Neural progenitor cell (in vitro differentiated cells): ENCODE measurements around the gene ANO2. TPM values are rescaled to one million over a fixed set of nuclear protein-coding genes. Genes with fewer than 3 reads are reported as not detected.

Experiments
- DNase-seq: peaks from one replicate; pipeline ENCODE4 v3.0.0-alpha.2; 2016; ENCODE audit warnings: low spot score
- H2AFZ ChIP-seq: fragments of 200-600 bp; sonication (generic); replicated peaks from 2 replicates; pipeline ENCODE4 v1.6.1; 2016; ENCODE audit warnings: antibody characterized with exemption
- H3F3A ChIP-seq: fragments of 200-600 bp; sonication (generic); 2 replicates; pipeline ENCODE4 v1.6.1; 2016; ENCODE audit warnings: antibody characterized with exemption, low read depth
- H3K27ac ChIP-seq: fragments of 200-600 bp; sonication (generic); 2 replicates; pipeline ENCODE4 v1.5.1; 2016; ENCODE audit warnings: mild to moderate bottlenecking
- H3K27me3 ChIP-seq: fragments of 200-600 bp; sonication (generic); 2 replicates; pipeline ENCODE4 v1.6.1; 2016; ENCODE audit warnings: mild to moderate bottlenecking, moderate library complexity
- H3K36me3 ChIP-seq: fragments of 200-600 bp; sonication (generic); 2 replicates; pipeline ENCODE4 v1.5.1; 2016
- H3K4me1 ChIP-seq: fragments of 200-600 bp; sonication (generic); 2 replicates; pipeline ENCODE4 v1.6.1; 2016; ENCODE audit warnings: mixed run types
- H3K4me2 ChIP-seq: fragments of 200-600 bp; sonication (generic); 2 replicates; pipeline ENCODE4 v1.6.1; 2016
- H3K4me3 ChIP-seq: fragments of 200-600 bp; sonication (generic); 2 replicates; pipeline ENCODE4 v1.5.1; 2016
- H3K79me2 ChIP-seq: fragments of 200-600 bp; sonication (generic); 2 replicates; pipeline ENCODE4 v1.6.1; 2016; ENCODE audit warnings: low read depth
- H3K9ac ChIP-seq: fragments of 200-600 bp; sonication (generic); 2 replicates; pipeline ENCODE4 v1.6.1; 2016
- H3K9me3 ChIP-seq: fragments of 200-600 bp; sonication (generic); 2 replicates; pipeline ENCODE4 v1.5.1; 2016; ENCODE audit warnings: low read depth
- H4K20me1 ChIP-seq: fragments of 200-600 bp; sonication (generic); 2 replicates; pipeline ENCODE4 v1.6.1; 2016; ENCODE audit warnings: low read depth
- H3K27ac Mint-ChIP-seq: 3 replicates; pipeline ENCODE4 v1.8.0; 2021; ENCODE audit warnings: mixed read lengths
- H3K27me3 Mint-ChIP-seq: 2 replicates; pipeline ENCODE4 v1.8.0; 2022; ENCODE audit warnings: low read depth, mild to moderate bottlenecking, inconsistent platforms, moderate library complexity, mixed read lengths; ENCODE audit not compliant: insufficient read depth
- H3K36me3 Mint-ChIP-seq: 3 replicates; pipeline ENCODE4 v1.8.0; 2021; ENCODE audit warnings: mixed read lengths
- H3K4me1 Mint-ChIP-seq: 3 replicates; pipeline ENCODE4 v1.8.0; 2021; ENCODE audit warnings: mixed read lengths
- H3K4me3 Mint-ChIP-seq: 3 replicates; pipeline ENCODE4 v1.8.0; 2021; ENCODE audit warnings: mild to moderate bottlenecking, moderate library complexity, mixed read lengths
- H3K9me3 Mint-ChIP-seq: 3 replicates; pipeline ENCODE4 v1.8.0; 2020; ENCODE audit warnings: mixed read lengths
- CTCF ChIP-seq: fragments of 200-600 bp; sonication (generic); IDR thresholded peaks from 2 replicates; pipeline ENCODE4 v1.5.1; 2017; ENCODE audit warnings: antibody characterized with exemption, mild to moderate bottlenecking
- EZH2 ChIP-seq: fragments of 200-600 bp; sonication (generic); IDR thresholded peaks from 2 replicates; pipeline ENCODE4 v1.6.1; 2017; ENCODE audit warnings: antibody characterized with exemption, mild to moderate bottlenecking, moderate library complexity
- EZH2phosphoT487 ChIP-seq: fragments of 200-600 bp; sonication (generic); IDR thresholded peaks from 2 replicates; pipeline ENCODE4 v1.6.1; 2017; ENCODE audit warnings: antibody characterized with exemption
- total RNA-seq: library from RNA; depleted of rRNA; stranded (reverse); fragments of >200 nt; gene quantifications from 2 replicates; pipeline ENCODE4 v1.2.3, GENCODE V29; 2015; ENCODE audit warnings: low replicate concordance

Gene ANO2
- total RNA-seq, 1 donor from 2014 or later, result 4.8 TPM

GRCh38 chr12:5615760-5616159, 329.3 kb downstream of the ANO2 start:
- H3F3A ChIP-seq, result peaks cover 5% of the 10 kb centered on the region
- Mint-ChIP-seq H3K36me3 (no peaks in the 10 kb centered on the region), H3K9me3 (peaks cover 2% of the 10 kb centered on the region), H3K4me1 (no peaks in the 10 kb centered on the region), H3K27ac (no peak overlapping the region), H3K27me3 (peaks cover 3% of the 10 kb centered on the region), H3K4me3 (no peak overlapping the region)
- H2AFZ ChIP-seq, result no peak overlapping the region
- no peaks in the 10 kb centered on the region for H3K79me2 ChIP-seq
- H3K9ac ChIP-seq, result no peak overlapping the region
- peaks cover 7% of the 10 kb centered on the region for H3K4me1 ChIP-seq
- H4K20me1 ChIP-seq, result no peaks in the 10 kb centered on the region
- DNase-seq, result no peak
- H3K4me3 ChIP-seq, result no peak overlapping the region
- no peaks in the 10 kb centered on the region for H3K27me3 ChIP-seq
- H3K27ac ChIP-seq, result no peak overlapping the region
- H3K9me3 ChIP-seq, result no peaks in the 10 kb centered on the region
- H3K4me2 ChIP-seq, result no peak overlapping the region
- H3K36me3 ChIP-seq, result no peaks in the 10 kb centered on the region
- TF ChIP-seq EZH2phosphoT487, result no peak
- no peak for TF ChIP-seq EZH2
- TF ChIP-seq CTCF, result no peak

GRCh38 chr12:5614256-5614655, 330.8 kb downstream of the ANO2 start:
- Mint-ChIP-seq H3K36me3 (no peaks in the 10 kb centered on the region), H3K4me1 (no peaks in the 10 kb centered on the region), H3K27ac (no peak overlapping the region), H3K9me3 (peaks cover 2% of the 10 kb centered on the region), H3K4me3 (no peak overlapping the region), H3K27me3 (peaks cover 3% of the 10 kb centered on the region)
- no peaks in the 10 kb centered on the region for H3K79me2 ChIP-seq
- H4K20me1 ChIP-seq, result no peaks in the 10 kb centered on the region
- no peak overlapping the region for H3K4me2 ChIP-seq
- H3K9me3 ChIP-seq, result no peaks in the 10 kb centered on the region
- no peaks in the 10 kb centered on the region for H3K27me3 ChIP-seq
- no peak overlapping the region for H3K4me3 ChIP-seq
- DNase-seq, result no peak
- H3K36me3 ChIP-seq, result no peaks in the 10 kb centered on the region
- peaks cover 7% of the 10 kb centered on the region for H3K4me1 ChIP-seq
- H3F3A ChIP-seq, result peaks cover 9% of the 10 kb centered on the region
- TF ChIP-seq CTCF (no peak), EZH2phosphoT487 (no peak), EZH2 (no peak)
- H3K9ac ChIP-seq, result no peak overlapping the region
- H2AFZ ChIP-seq, result no peak overlapping the region
- H3K27ac ChIP-seq, result no peak overlapping the region

- Histone ChIP-seq H3K4me3 (no peak overlapping the region), H3F3A (peaks cover 12% of the 10 kb centered on the region), H3K27me3 (no peaks in the 10 kb centered on the region), H2AFZ (no peak overlapping the region), H3K4me1 (peaks cover 7% of the 10 kb centered on the region), H4K20me1 (no peaks in the 10 kb centered on the region), H3K4me2 (no peak overlapping the region), H3K9ac (no peak overlapping the region), H3K9me3 (no peaks in the 10 kb centered on the region), H3K27ac (no peak overlapping the region), H3K79me2 (no peaks in the 10 kb centered on the region), H3K36me3 (no peaks in the 10 kb centered on the region)
- Mint-ChIP-seq H3K4me3 (no peak overlapping the region), H3K9me3 (no peaks in the 10 kb centered on the region), H3K27ac (no peak overlapping the region), H3K36me3 (no peaks in the 10 kb centered on the region), H3K27me3 (no peaks in the 10 kb centered on the region), H3K4me1 (no peaks in the 10 kb centered on the region)
- no peak for TF ChIP-seq EZH2phosphoT487
- TF ChIP-seq EZH2, result no peak
- no peak for TF ChIP-seq CTCF
- no peak for DNase-seq
Observed at GRCh38 chr12:5612556-5613410, 332.3 kb downstream of the ANO2 start.
